ENCODE measurements around the gene ASL. TPM values are rescaled to one million over a fixed set of nuclear protein-coding genes. Genes with fewer than 3 reads are reported as not detected.
A peak's percentile ranks its signal among the peaks of the same experiment; 100 is the strongest.
"Not testable (repeated sequence)": the region's sequence is repeated elsewhere in the genome, so short reads cannot be mapped to it uniquely, and the experiment has no call there.

The ASL gene
- 9.2 TPM for polyA plus RNA-seq (ENCODE audit: insufficient read length)

GRCh38 chr7:66075590-66076461 lies at the start of gene ASL:
ASL (plus strand) TSS chr7:66075819; CDS start chr7:66076082, 263 bp downstream.
- peak; percentile 66 for DNase-seq (ENCODE audit: low read depth)

DNA sequence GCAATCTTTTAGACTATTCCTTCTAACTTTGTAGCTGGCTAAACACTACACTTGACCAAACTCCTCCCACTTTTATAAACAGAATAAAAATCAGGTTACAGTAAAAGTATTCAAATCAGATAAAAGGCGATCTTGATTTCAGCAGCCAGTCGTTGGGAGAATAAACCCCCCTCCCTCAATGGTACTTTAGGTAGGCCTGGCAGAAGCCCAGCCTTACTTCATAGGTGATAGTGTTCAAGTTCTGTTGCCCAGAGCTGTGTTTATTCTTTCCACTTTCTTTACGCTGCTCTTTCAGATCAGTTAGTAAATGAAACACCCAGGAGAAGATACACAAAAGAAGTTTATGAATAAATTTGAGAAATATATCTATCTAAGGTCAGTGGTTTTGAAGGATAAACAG lies 47.3 kb upstream of the ASL start:
- DNase-seq (ENCODE audit: low read depth), result not testable (repeated sequence)

GRCh38 chr7:66033471-66034385 lies 41.9 kb upstream of the ASL start:
- DNase-seq (ENCODE audit: low read depth), result no peak

DNA sequence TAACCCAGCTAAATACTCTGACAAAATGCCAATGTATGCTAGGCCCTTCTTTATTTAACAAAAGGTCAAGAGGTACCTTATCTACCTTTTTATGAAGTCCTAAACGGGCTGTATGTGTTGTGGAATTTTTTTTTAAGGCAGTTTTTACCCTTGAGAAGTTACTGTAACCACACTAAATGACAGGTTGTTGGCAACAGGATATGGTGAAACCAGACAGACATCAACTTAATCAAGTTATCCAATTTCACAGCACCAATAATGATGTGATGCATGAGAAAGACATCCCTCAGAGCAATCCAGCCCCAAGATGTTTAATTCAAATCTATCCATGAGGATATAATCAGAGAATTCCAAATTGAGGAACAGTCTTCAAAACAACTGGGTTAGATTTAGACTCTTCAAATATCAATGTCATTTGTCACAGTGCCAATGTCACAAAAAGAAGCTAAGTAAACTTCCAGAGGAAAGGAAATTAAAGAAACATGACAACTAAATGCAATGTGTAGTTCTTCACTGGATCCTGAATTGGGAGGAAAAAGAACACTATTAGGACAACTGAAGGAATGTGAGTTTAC lies 41.1 kb upstream of the ASL start:
- not testable (repeated sequence) for DNase-seq (ENCODE audit: low read depth)

GRCh38 chr7:66036382-66036781 lies 39.2 kb upstream of the ASL start:
- no peak for DNase-seq (ENCODE audit: low read depth)

DNA sequence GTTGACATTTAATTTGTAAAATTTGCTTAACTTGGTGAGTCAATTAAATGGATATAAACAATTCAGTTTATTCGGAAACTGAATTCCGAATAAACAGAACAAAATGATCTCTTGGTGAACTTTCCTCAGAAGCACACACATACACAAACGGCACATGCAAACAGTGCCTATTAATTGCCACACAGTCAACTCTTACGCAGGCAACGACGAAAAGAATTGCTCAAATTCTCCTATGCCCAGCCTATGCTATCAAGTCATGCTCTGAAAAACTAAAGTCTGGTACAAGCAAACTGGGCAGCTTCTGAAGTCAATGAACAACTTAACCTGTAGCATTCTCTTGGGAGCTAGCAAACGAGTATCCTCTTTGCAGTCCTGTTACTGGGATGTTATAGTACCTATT lies 38.8 kb upstream of the ASL start:
- no peak for DNase-seq (ENCODE audit: low read depth)

- DNase-seq (ENCODE audit: low read depth), result no peak
These were observed 36.4 kb upstream of the ASL start for GRCh38 chr7:66039094-66039670.

DNA sequence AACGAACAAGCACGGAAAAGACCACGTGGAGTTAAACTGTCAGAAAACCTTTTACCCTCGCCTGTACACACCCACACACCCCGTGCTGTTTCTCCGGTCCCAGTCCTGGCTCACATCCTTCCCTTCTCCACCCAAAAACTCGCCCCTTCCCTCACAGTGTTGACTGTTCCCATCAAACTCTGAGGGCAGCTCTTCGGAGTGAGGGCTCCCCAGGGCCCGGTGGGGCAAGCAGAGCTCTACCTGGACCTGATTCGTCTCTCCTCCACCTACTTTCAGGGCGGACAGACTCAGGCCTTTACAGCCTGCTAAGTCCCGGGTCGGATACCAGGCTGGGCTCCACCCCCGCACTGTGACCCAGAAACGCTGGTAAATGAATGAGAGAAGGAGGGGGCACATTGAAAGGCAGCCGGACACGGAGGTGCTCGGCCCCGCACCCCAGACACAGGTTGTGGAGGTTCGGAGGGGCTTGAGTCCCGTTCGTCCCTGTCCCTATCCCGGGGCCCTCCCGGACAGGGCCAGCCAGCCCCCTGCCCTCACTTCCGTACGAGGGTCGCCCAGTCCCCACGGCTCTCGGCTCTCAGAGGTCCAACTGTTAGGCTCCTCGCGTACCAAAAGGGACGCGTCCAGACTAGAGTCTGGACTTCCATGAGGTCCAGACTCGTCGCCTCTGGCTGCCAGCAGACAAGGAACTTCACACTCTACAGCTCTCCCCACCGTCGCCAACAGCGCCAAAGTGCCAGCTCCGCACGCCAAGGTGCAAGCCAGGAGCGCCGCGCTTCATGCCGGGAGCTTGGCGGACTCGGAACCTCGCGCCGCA lies 31.7 kb upstream of the ASL start:
- DNase-seq (ENCODE audit: low read depth), result peak; percentile 5

GRCh38 chr7:66044498-66044854 lies 31.1 kb upstream of the ASL start:
- not testable (repeated sequence) for DNase-seq (ENCODE audit: low read depth)

- DNase-seq (ENCODE audit: low read depth), result no peak
These were observed 28.2 kb upstream of the ASL start for GRCh38 chr7:66047426-66047825.

- DNase-seq (ENCODE audit: low read depth), result not testable (repeated sequence)
These were observed 25.7 kb upstream of the ASL start for GRCh38 chr7:66049886-66050285.

- no peak for DNase-seq (ENCODE audit: low read depth)
These were observed 25.2 kb upstream of the ASL start for GRCh38 chr7:66050337-66050957.

DNA sequence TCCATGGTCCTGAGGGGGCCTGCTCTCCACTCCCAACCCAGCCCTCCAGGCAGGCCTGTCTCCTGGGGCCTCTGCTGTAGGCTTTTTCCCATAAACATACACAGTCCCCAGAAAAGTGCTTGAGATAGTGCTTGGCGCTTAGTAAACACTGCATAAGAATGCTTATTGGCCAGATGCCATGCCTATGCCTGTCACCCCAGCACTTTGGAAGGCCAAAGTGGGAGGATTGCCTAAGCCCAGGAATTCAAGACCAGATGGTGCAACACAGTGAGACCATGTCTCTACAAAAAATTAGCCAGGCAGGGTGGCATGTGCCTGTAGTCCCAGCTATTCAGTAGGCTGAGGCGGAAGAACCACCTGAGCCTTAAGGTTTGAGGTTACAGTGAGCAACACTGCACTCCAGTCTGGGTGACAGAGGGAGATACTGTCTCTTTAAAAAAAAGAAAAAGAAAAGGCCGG lies 24.6 kb upstream of the ASL start:
- DNase-seq (ENCODE audit: low read depth), result no peak

GRCh38 chr7:66052447-66052846 lies 23.2 kb upstream of the ASL start:
- no peak for DNase-seq (ENCODE audit: low read depth)

GRCh38 chr7:66054063-66054462 lies 21.6 kb upstream of the ASL start:
- DNase-seq (ENCODE audit: low read depth), result no peak

- no peak for DNase-seq (ENCODE audit: low read depth)
These were observed 20.2 kb upstream of the ASL start for GRCh38 chr7:66055321-66055956.

GRCh38 chr7:66060796-66061195 lies 14.8 kb upstream of the ASL start:
- no peak for DNase-seq (ENCODE audit: low read depth)

- no peak for DNase-seq (ENCODE audit: low read depth)
These were observed 5.9 kb upstream of the ASL start for GRCh38 chr7:66069732-66070131.

- DNase-seq (ENCODE audit: low read depth), result no peak
These were observed 5.4 kb upstream of the ASL start for GRCh38 chr7:66070222-66070621.

GRCh38 chr7:66072208-66072607 lies 3.4 kb upstream of the ASL start:
- not testable (repeated sequence) for DNase-seq (ENCODE audit: low read depth)

All from forelimb muscle (tissue), 1 donor.